Smooth muscle cell of trachea (primary cell): ENCODE data around the gene LLGL2. TPM values are rescaled to one million over a fixed set of nuclear protein-coding genes. Genes with fewer than 3 reads are reported as not detected.

ENCODE experiments used
- total RNA-seq: library from RNA; depleted of rRNA; stranded (reverse); fragments of >200 nt; gene quantifications from 2 replicates; pipeline ENCODE4 v1.2.1, GENCODE V29; 2014

The LLGL2 gene, protein sequence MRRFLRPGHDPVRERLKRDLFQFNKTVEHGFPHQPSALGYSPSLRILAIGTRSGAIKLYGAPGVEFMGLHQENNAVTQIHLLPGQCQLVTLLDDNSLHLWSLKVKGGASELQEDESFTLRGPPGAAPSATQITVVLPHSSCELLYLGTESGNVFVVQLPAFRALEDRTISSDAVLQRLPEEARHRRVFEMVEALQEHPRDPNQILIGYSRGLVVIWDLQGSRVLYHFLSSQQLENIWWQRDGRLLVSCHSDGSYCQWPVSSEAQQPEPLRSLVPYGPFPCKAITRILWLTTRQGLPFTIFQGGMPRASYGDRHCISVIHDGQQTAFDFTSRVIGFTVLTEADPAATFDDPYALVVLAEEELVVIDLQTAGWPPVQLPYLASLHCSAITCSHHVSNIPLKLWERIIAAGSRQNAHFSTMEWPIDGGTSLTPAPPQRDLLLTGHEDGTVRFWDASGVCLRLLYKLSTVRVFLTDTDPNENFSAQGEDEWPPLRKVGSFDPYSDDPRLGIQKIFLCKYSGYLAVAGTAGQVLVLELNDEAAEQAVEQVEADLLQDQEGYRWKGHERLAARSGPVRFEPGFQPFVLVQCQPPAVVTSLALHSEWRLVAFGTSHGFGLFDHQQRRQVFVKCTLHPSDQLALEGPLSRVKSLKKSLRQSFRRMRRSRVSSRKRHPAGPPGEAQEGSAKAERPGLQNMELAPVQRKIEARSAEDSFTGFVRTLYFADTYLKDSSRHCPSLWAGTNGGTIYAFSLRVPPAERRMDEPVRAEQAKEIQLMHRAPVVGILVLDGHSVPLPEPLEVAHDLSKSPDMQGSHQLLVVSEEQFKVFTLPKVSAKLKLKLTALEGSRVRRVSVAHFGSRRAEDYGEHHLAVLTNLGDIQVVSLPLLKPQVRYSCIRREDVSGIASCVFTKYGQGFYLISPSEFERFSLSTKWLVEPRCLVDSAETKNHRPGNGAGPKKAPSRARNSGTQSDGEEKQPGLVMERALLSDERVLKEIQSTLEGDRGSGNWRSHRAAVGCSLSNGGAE
- total RNA-seq: 0.15 and 1.3 TPM in 2 replicates

DNA sequence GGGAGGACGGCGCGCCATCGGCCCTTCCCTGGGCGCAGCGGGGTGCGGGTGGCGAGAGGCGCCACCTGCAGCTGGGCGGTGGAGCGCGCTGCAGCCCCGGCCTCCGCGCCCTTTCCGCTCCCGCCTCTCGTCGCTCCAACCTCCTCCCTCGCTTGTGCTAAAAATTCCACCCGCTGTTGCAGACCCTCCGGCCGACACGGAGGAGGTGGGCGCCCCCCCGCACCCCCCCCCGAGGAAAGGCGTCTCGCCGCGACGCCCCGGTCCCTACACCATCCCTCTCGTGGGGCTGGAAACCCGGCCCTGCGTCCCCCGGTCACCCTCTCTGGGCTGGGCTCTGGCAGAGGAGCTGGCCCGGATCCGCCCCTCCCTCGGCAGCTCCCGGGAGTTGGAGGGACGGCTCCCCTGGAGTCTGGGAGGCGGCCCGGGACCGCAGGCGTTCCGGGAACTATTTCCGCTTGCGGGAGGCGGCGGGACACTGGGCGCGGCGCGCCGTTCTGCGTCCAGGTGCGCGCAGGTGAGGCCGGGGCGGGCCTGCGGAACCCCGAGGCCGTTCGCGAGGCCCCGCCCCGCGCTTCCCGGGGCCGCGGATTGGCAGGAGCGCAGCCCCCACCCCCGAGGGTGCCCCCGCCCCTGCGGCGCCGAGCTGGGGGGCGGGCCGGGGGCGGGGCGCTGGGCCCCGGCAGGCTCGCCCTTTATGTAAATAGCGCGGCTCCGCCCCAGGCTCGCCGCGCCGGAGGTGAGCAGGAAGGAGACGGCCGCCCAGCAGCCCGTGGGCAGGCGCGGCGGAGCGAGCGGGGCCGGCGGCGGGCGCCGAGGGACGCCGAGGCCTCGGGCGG, at the start of gene LLGL2:
LLGL2 (plus strand) TSS at position 728 of the 836 bp plus-strand sequence. CDS start 17,730 bp downstream, outside the sequence.

DNA sequence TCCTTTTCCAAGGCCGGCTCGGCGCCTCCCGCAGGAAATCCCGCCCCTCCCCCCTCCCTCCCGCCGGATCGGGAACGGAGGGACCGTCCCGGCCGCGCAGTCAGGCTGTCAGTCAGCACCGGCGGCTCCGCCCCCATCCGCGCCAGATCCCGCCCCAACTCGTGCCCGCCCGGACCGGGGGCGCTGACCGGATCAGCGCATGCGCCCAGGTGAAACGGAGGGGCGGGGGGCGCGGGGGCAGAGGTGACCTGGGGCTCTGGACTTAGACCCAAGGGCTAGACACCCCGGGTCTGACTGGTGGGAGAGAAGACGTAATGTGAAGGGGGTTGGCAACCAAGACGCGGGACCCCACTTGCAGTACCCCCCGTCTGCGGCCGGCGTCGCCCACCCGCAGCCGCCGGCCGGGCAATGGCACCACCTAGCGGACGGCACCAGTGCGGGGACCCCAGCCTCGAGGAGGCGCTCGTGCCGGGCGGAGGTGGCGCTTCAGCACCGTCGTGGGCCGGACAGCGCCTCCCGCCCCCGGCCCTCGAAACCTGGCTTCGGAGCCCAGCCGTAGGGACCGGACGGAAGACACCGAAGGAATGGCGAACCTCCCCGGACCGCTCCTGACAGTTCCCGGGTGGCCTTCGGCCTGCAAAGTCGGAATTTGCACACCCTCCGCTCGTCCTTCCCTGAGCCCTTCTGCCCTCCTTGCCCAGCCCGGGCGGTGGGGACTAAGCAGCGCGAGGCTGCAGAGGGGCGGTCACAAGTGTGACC, 9.8 kb upstream of the LLGL2 start, which contains the start of gene CASKIN2:
CASKIN2 (minus strand) TSS at position 42 of the 759 bp plus-strand sequence. CDS start 1,733 bp downstream, outside the sequence.

DNA sequence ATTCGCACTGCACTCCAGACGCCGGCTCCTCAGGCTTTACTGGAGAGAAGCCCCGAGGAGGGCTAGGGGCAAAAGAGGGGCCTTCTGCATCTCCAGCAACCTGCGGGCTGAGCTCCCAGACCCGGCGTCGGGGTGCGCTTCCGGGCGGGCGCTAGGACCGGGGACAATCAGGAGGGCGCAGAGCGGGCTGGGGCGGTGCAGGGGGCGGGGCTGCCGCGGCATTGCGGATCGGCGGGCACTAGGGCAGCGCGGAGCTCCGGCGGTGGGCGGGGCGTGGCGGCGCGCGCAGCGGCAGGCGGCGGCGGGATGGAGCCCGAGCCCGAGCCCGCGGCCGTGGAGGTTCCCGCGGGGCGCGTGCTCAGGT, 9.3 kb upstream of the LLGL2 start, which contains the start of gene TSEN54:
TSEN54 (plus strand) TSS at position 274 of the 364 bp plus-strand sequence; CDS start at position 307, 33 bp downstream.

DNA sequence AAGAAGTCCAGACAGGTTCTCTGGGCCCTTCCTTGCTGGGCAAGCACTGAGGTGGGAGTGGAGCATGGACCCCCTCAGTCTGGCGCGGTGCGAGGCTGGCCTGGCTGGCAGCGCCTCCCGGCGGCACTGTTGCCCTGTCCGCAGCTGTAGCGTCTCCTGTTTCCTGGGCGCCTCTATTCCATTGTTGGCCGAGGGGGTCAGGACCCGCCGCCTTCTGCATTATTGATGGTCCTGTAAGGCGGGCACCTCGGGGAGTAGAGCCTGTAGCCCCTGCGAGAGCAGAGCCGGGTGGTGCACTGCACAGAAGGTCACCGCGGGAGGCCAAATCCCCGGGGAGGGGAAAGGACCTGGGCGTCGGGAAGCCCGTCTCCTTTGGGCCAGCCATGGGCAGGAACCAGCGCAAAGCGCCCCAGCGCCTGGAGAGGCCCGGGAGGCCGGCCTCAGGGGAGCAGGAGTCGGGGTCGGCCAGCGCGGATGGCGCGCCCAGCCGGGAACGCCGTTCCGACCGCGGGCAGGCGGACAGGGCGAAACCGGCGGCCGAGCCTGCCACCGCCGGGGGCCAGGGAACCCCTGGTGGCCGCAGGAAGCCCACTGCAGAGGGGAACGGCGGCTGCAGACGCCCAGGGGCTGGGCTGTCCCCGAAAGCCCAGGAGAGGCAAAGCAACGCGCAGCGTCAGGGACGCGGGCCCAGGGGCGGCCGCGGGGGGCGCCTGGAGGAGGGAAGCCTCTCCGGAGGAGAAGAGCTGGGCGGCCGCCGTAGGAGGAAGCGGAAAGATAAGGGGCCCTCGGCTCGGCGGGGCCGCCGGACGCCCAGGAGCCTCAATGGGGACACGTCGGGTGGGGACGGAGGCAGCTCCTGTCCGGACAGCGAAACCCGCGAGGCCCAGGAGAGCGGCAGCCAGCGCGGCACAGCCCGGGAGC, 62.4 kb downstream of the LLGL2 start, which contains the start of gene MYO15B:
MYO15B (plus strand) TSS at position 126 of the 921 bp plus-strand sequence; CDS start at position 384, 258 bp downstream.

Other genes with a start within 250 kb of the LLGL2 start
- 5.3 and 5.5 TPM in 2 replicates for gene SLC25A19, start 236.3 kb upstream of the LLGL2 start, total RNA-seq
- 74.9 and 86.8 TPM in 2 replicates for gene GRB2, start 120.0 kb upstream of the LLGL2 start, total RNA-seq
- gene TMEM94, start 69.1 kb upstream of the LLGL2 start, total RNA-seq: 37.2 and 53.6 TPM in 2 replicates
- gene CASKIN2, start 10.2 kb upstream of the LLGL2 start, total RNA-seq: 7.1 and 8.0 TPM in 2 replicates
- gene TSEN54, start 9.2 kb upstream of the LLGL2 start, total RNA-seq: 7.4 and 11.1 TPM in 2 replicates
- gene MYO15B, start 62.1 kb downstream of the LLGL2 start, total RNA-seq: 4.1 and 6.1 TPM in 2 replicates
- 0.29 TPM in 1 of 2 replicates, not detected in the other for gene SMIM5, start 107.7 kb downstream of the LLGL2 start, total RNA-seq
- 24.0 and 34.1 TPM in 2 replicates for gene RECQL5, start 141.5 kb downstream of the LLGL2 start, total RNA-seq
- gene SAP30BP, start 141.6 kb downstream of the LLGL2 start, total RNA-seq: 60.5 and 69.4 TPM in 2 replicates
- gene ITGB4, start 195.8 kb downstream of the LLGL2 start, total RNA-seq: 0.50 and 4.2 TPM in 2 replicates
- 52.1 and 58.6 TPM in 2 replicates for gene GALK1, start 239.5 kb downstream of the LLGL2 start, total RNA-seq